ENCODE data around the gene FARP1.

GRCh38 chr13:98346904-98347636, 204.2 kb downstream of the FARP1 start:
- TF ChIP-seq CTCF (IDR thresholded peaks at IDR 0.05) (no peak), POLR2A (IDR thresholded peaks at IDR 0.05) (no peak)
